Measurements from ENCODE around the gene TSSK2.
A peak's percentile ranks its signal among the peaks of the same experiment; 100 is the strongest.

The TSSK2 gene

GRCh38 chr22:19143212-19143611 is 12.1 kb downstream of the TSSK2 start:
- TF ChIP-seq, protein P1, sequence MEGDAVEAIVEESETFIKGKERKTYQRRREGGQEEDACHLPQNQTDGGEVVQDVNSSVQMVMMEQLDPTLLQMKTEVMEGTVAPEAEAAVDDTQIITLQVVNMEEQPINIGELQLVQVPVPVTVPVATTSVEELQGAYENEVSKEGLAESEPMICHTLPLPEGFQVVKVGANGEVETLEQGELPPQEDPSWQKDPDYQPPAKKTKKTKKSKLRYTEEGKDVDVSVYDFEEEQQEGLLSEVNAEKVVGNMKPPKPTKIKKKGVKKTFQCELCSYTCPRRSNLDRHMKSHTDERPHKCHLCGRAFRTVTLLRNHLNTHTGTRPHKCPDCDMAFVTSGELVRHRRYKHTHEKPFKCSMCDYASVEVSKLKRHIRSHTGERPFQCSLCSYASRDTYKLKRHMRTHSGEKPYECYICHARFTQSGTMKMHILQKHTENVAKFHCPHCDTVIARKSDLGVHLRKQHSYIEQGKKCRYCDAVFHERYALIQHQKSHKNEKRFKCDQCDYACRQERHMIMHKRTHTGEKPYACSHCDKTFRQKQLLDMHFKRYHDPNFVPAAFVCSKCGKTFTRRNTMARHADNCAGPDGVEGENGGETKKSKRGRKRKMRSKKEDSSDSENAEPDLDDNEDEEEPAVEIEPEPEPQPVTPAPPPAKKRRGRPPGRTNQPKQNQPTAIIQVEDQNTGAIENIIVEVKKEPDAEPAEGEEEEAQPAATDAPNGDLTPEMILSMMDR (IDR thresholded peaks at IDR 0.05; ENCODE audit: borderline replicate concordance, insufficient read depth, low read depth, low read length): no peak
- H3K4me3 ChIP-seq (ENCODE audit: low read depth, low read length): no peak overlapping the region

DNA sequence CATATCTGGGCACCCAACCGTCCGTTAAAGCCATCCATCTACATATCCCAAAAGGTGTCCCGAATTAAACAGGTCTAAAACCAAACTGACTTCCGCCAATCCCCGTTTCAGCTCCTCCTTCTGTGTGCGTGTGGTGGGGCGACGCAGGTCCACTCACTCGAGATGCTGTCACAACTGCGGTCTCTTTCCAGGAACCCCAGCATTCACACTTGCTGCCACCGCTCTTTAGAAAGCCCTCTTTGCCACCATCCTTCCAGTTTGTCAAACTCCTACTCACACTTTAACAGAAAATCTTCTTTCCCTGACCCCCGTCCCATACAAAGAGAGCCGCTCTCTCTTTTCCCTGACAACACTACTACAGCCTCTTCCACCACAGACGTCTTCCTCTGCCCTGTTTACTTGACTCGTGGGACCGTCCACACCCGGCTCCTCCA is 12.9 kb downstream of the TSSK2 start:
- H3K4me3 ChIP-seq (ENCODE audit: low read depth, low read length): peak overlapping the region; percentile 85
- TF ChIP-seq, protein P1 (IDR thresholded peaks at IDR 0.05; ENCODE audit: borderline replicate concordance, insufficient read depth, low read depth, low read length): no peak

GRCh38 chr22:19146215-19146968 is 15.3 kb downstream of the TSSK2 start:
- TF ChIP-seq, protein P1 (IDR thresholded peaks at IDR 0.05; ENCODE audit: borderline replicate concordance, insufficient read depth, low read depth, low read length): no peak
- H3K4me3 ChIP-seq (ENCODE audit: low read depth, low read length): no peak overlapping the region

- TF ChIP-seq, protein P1 (IDR thresholded peaks at IDR 0.05; ENCODE audit: borderline replicate concordance, insufficient read depth, low read depth, low read length): no peak
- H3K4me3 ChIP-seq (ENCODE audit: low read depth, low read length): no peak overlapping the region
Observed at GRCh38 chr22:19147195-19147780, 16.2 kb downstream of the TSSK2 start.

GRCh38 chr22:19148417-19149046 is 17.4 kb downstream of the TSSK2 start:
- H3K4me3 ChIP-seq (ENCODE audit: low read depth, low read length): no peak overlapping the region
- TF ChIP-seq, protein P1 (IDR thresholded peaks at IDR 0.05; ENCODE audit: borderline replicate concordance, insufficient read depth, low read depth, low read length): no peak

- TF ChIP-seq, protein P1 (IDR thresholded peaks at IDR 0.05; ENCODE audit: borderline replicate concordance, insufficient read depth, low read depth, low read length): no peak
- no peak overlapping the region for H3K4me3 ChIP-seq (ENCODE audit: low read depth, low read length)
Observed at GRCh38 chr22:19149047-19149883, 18.2 kb downstream of the TSSK2 start.

Data from GM12875 (cell line).